DOHH2 (cell line): ENCODE measurements around the gene OPN4.

Experiments used
- CTCF ChIP-seq: fragments of 200-600 bp; sonication (generic); IDR thresholded peaks from one replicate; pipeline ENCODE4 v1.5.1; 2014; ENCODE audit warnings: antibody characterized with exemption, mild to moderate bottlenecking, low read depth, low read length; ENCODE audit not compliant: poor library complexity, severe bottlenecking
- EZH2phosphoT487 ChIP-seq: fragments of 200-600 bp; sonication (generic); IDR thresholded peaks from 2 replicates; pipeline ENCODE4 v1.6.1; 2017; ENCODE audit warnings: borderline replicate concordance, mild to moderate bottlenecking, antibody characterized with exemption, low read length, moderate library complexity, mixed read lengths

- TF ChIP-seq CTCF, result no peak
- TF ChIP-seq EZH2phosphoT487, result no peak
Observed at GRCh38 chr10:86674912-86675311, 20.6 kb downstream of the OPN4 start.
